H1 (cell line): ENCODE data around the gene MACROD1. TPM values are rescaled to one million over a fixed set of nuclear protein-coding genes. Genes with fewer than 3 reads are reported as not detected.

ENCODE experiments used
- CTCF ChIA-PET: fragments of 300-600 bp; sonication (Branson Sonifier 250); formaldehyde crosslinking; loops from one replicate; lab custom pipeline; 2021; ENCODE audit not compliant: partially characterized antibody; lab: Charles Lee
- POLR2A ChIA-PET: fragments of 300-600 bp; sonication (Branson Sonifier 250); formaldehyde crosslinking; loops from one replicate; lab custom pipeline; 2021; ENCODE audit warnings: inconsistent platforms; ENCODE audit not compliant: partially characterized antibody; lab: Charles Lee
- DNase-seq, 2 experiments: peaks; one replicate each; pipeline versions ENCODE4 v3.0.0 to v3.0.0-alpha.2; 2010 to 2022; ENCODE audit warnings: low spot score in 2 of 2, low read depth in 1 of 2, mixed read lengths in 1 of 2
- FAIRE-seq: peaks from 2 replicates; lab custom pipeline; 2011; peaks lifted over from hg19 to GRCh38; lab: Jason Lieb, UNC
- H2AFZ ChIP-seq: 2 replicates; pipeline ENCODE4 v1.8.1; 2012; ENCODE audit warnings: low read length, inconsistent platforms
- H2AK5ac ChIP-seq: 2 replicates; pipeline ENCODE4 v1.6.1; 2013; ENCODE audit warnings: low read depth, low read length
- H2BK120ac ChIP-seq: replicated peaks from 2 replicates; pipeline ENCODE3; 2013; ENCODE audit warnings: low read depth, low read length, inconsistent platforms
- H2BK12ac ChIP-seq: 2 replicates; pipeline ENCODE4 v1.6.1; 2013; ENCODE audit warnings: low read depth, low read length
- H2BK15ac ChIP-seq: 2 replicates; pipeline ENCODE4 v1.6.1; 2013; ENCODE audit warnings: low read length
- H2BK20ac ChIP-seq: 2 replicates; pipeline ENCODE4 v1.6.1; 2013; ENCODE audit warnings: low read length
- H2BK5ac ChIP-seq: 2 replicates; pipeline ENCODE4 v1.6.1; 2013; ENCODE audit warnings: low read depth, low read length
- H3K14ac ChIP-seq: 2 replicates; pipeline ENCODE4 v1.6.1; 2013; ENCODE audit warnings: inconsistent platforms; ENCODE audit not compliant: insufficient read length
- H3K18ac ChIP-seq: 2 replicates; pipeline ENCODE4 v1.6.1; 2013; ENCODE audit warnings: low read length; ENCODE audit errors: extremely low read depth
- H3K23ac ChIP-seq: 2 replicates; pipeline ENCODE4 v1.6.1; 2013; ENCODE audit warnings: inconsistent platforms; ENCODE audit not compliant: insufficient read length
- H3K23me2 ChIP-seq: 2 replicates; pipeline ENCODE4 v1.6.1; 2013; ENCODE audit warnings: low read depth, low read length
- H3K27ac ChIP-seq: 2 replicates; pipeline ENCODE4 v1.6.1; 2011; ENCODE audit warnings: low read depth, low read length, inconsistent platforms
- H3K27me3 ChIP-seq, 4 experiments: replicated peaks in 1 of 4; 1 replicate in 1 of 4; 2 replicates in 3 of 4; pipeline versions ENCODE4 v1.6.1 to v1.8.1; 2011 to 2013; ENCODE audit warnings: low read length in 3 of 4, mild to moderate bottlenecking in 3 of 4, inconsistent platforms in 2 of 4, mixed read lengths in 2 of 4, moderate library complexity in 1 of 4; ENCODE audit not compliant: control insufficient read depth in 3 of 4, insufficient read depth in 3 of 4; ENCODE audit errors: extremely low read depth in 1 of 4
- H3K36me3 ChIP-seq, 4 experiments: 2 replicates each; pipeline versions ENCODE4 v1.6.1 to v1.8.1; 2011 to 2013; ENCODE audit warnings: mild to moderate bottlenecking in 4 of 4, low read length in 3 of 4, moderate library complexity in 2 of 4, control low read depth in 1 of 4, inconsistent platforms in 1 of 4; ENCODE audit not compliant: insufficient read depth in 4 of 4, control insufficient read depth in 2 of 4
- H3K4ac ChIP-seq: replicated peaks from 2 replicates; pipeline ENCODE3; 2013; ENCODE audit warnings: low read length, low read depth, mixed read lengths, inconsistent platforms; ENCODE audit not compliant: insufficient read length
- H3K4me1 ChIP-seq, 4 experiments: replicated peaks in 1 of 4; 1 replicate in 1 of 4; 2 replicates in 3 of 4; pipeline versions ENCODE4 v1.6.1 to v1.8.1; 2011 to 2013; ENCODE audit warnings: low read length in 3 of 4, inconsistent platforms in 2 of 4, mixed read lengths in 1 of 4; ENCODE audit not compliant: insufficient read depth in 4 of 4, control insufficient read depth in 3 of 4
- H3K4me2 ChIP-seq, 2 experiments: 2 replicates each; pipeline versions ENCODE4 v1.6.1 to v1.8.1; 2011 to 2013; ENCODE audit warnings: low read depth in 2 of 2, low read length in 2 of 2, control low read depth in 1 of 2, inconsistent platforms in 1 of 2, mild to moderate bottlenecking in 1 of 2; ENCODE audit not compliant: insufficient read depth in 1 of 2
- H3K4me3 ChIP-seq, 4 experiments: fragments of 200-600, 300-600 bp in 1 of 4; sonication (generic), shearing (Covaris generic), sonication (Bioruptor Twin) in 1 of 4; 2 replicates each; pipeline versions ENCODE4 v1.5.1 to v1.8.1; 2011 to 2016; ENCODE audit warnings: low read length in 4 of 4, low read depth in 3 of 4, control low read depth in 2 of 4, inconsistent platforms in 2 of 4, mild to moderate bottlenecking in 2 of 4, mixed read lengths in 1 of 4, moderate library complexity in 1 of 4; ENCODE audit not compliant: insufficient read depth in 2 of 4; ENCODE audit errors: extremely low read depth in 1 of 4
- H3K56ac ChIP-seq: replicated peaks from 2 replicates; pipeline ENCODE3; 2013; ENCODE audit warnings: low read depth, mild to moderate bottlenecking, mixed read lengths, low read length, inconsistent platforms; ENCODE audit not compliant: insufficient read length
- H3K79me1 ChIP-seq: 2 replicates; pipeline ENCODE4 v1.6.1; 2013; ENCODE audit warnings: low read depth, low read length, control low read depth
- H3K79me2 ChIP-seq, 2 experiments: 2 replicates each; pipeline versions ENCODE4 v1.6.1 to v1.8.1; 2012 to 2013; ENCODE audit warnings: low read length in 2 of 2, mild to moderate bottlenecking in 2 of 2, inconsistent platforms in 1 of 2; ENCODE audit not compliant: insufficient read depth in 2 of 2, control insufficient read depth in 1 of 2
- H3K9ac ChIP-seq, 4 experiments: replicated peaks in 1 of 4; 1 replicate in 1 of 4; 2 replicates in 3 of 4; pipeline versions ENCODE4 v1.6.1 to v1.8.1; 2011 to 2013; ENCODE audit warnings: low read depth in 3 of 4, low read length in 3 of 4, control low read depth in 2 of 4, mild to moderate bottlenecking in 2 of 4, moderate library complexity in 2 of 4, inconsistent platforms in 1 of 4; ENCODE audit errors: extremely low read depth in 1 of 4
- H3K9me3 ChIP-seq, 2 experiments: 2 replicates each; pipeline versions ENCODE4 v1.6.1 to v1.8.1; 2012 to 2013; ENCODE audit warnings: mild to moderate bottlenecking in 2 of 2, moderate library complexity in 2 of 2, control low read depth in 1 of 2, inconsistent platforms in 1 of 2, low read depth in 1 of 2, low read length in 1 of 2, mixed read lengths in 1 of 2; ENCODE audit not compliant: insufficient read depth in 2 of 2
- H4K20me1 ChIP-seq, 2 experiments: replicated peaks in 1 of 2; 2 replicates each; pipeline versions ENCODE3 to v1.8.1; 2011 to 2013; ENCODE audit warnings: inconsistent platforms in 2 of 2, low read length in 2 of 2, mild to moderate bottlenecking in 1 of 2; ENCODE audit not compliant: insufficient read depth in 2 of 2, control insufficient read depth in 1 of 2
- H4K5ac ChIP-seq: 2 replicates; pipeline ENCODE4 v1.6.1; 2013; ENCODE audit warnings: low read length, low read depth, mixed read lengths, inconsistent platforms; ENCODE audit not compliant: insufficient read length
- H4K8ac ChIP-seq: 2 replicates; pipeline ENCODE4 v1.8.0; 2013; ENCODE audit warnings: mild to moderate bottlenecking, moderate library complexity, low read length, inconsistent platforms; ENCODE audit not compliant: insufficient read depth; ENCODE audit errors: extremely low read depth
- H4K91ac ChIP-seq: replicated peaks from 2 replicates; pipeline ENCODE3; 2013; ENCODE audit warnings: low read length, mixed read lengths, inconsistent platforms; ENCODE audit not compliant: insufficient read length
- KDM1A ChIP-seq: fragments of 200-600, 300-600 bp; sonication (generic); IDR thresholded peaks from 2 replicates; pipeline ENCODE4 v1.7.1; 2016; ENCODE audit warnings: mild to moderate bottlenecking, low read length, borderline replicate concordance
- NANOG ChIP-seq: IDR thresholded peaks from 2 replicates; pipeline ENCODE4 v1.6.1; 2011; ENCODE audit warnings: low read length, low read depth, mild to moderate bottlenecking, inconsistent platforms; ENCODE audit not compliant: insufficient read depth, poor library complexity, severe bottlenecking
- RAD21 ChIP-seq, 2 experiments: IDR thresholded peaks in 1 of 2; conservative IDR thresholded peaks in 1 of 2; 2 replicates each; pipeline ENCODE4 v1.6.1; 2011; ENCODE audit warnings: low read depth in 2 of 2, low read length in 2 of 2, improper control_type of control experiment in 1 of 2, inconsistent platforms in 1 of 2, mild to moderate bottlenecking in 1 of 2, moderate library complexity in 1 of 2
- SAP30 ChIP-seq: fragments of 300-600 bp; sonication (generic); IDR thresholded peaks from 2 replicates; pipeline ENCODE4 v1.7.1; 2012; ENCODE audit warnings: low read length, moderate library complexity, mild to moderate bottlenecking, inconsistent platforms; ENCODE audit not compliant: insufficient read depth, insufficient replicate concordance
- SIN3A ChIP-seq, 2 experiments: IDR thresholded peaks in 1 of 2; conservative IDR thresholded peaks in 1 of 2; 2 replicates each; pipeline ENCODE4 v1.6.1; 2011 to 2012; ENCODE audit warnings: low read length in 2 of 2, improper control_type of control experiment in 1 of 2, low read depth in 1 of 2, mild to moderate bottlenecking in 1 of 2
- SIRT6 ChIP-seq: IDR thresholded peaks from one replicate; pipeline ENCODE4 v1.7.1; 2012; ENCODE audit warnings: low read length, inconsistent platforms
- SP2 ChIP-seq: IDR thresholded peaks from 2 replicates; pipeline ENCODE4 v1.6.1; 2012; ENCODE audit warnings: mild to moderate bottlenecking, low read length, inconsistent platforms
- SP4 ChIP-seq: IDR thresholded peaks from 2 replicates; pipeline ENCODE4 v1.6.1; 2012; ENCODE audit warnings: low read length, inconsistent platforms
- TAF1 ChIP-seq: IDR thresholded peaks from 2 replicates; pipeline ENCODE4 v1.6.1; 2011; ENCODE audit warnings: mild to moderate bottlenecking, low read depth, low read length
- TAF7 ChIP-seq: optimal IDR thresholded peaks from 2 replicates; pipeline ENCODE3; 2011; ENCODE audit warnings: low read depth, mild to moderate bottlenecking, inconsistent platforms, low read length, moderate library complexity, borderline replicate concordance
- WGBS, 2 experiments: shearing (Covaris generic) in 1 of 2; methylation state at CpG; one replicate each; pipeline versions ENCODE4 v1.1.6 to v1.1.7; 2013 to 2015; ENCODE audit warnings: low lambda C conversion rate in 2 of 2, mixed read lengths in 2 of 2, inconsistent platforms in 1 of 2, low coverage in 1 of 2, missing lambda C conversion rate in 1 of 2; ENCODE audit not compliant: insufficient replicate concordance in 2 of 2, insufficient coverage in 1 of 2, insufficient read length in 1 of 2; ENCODE audit errors: extremely low coverage in 1 of 2, missing lambda C conversion rate in 1 of 2; 5-methylcytosine and 5-hydroxymethylcytosine counted together
- polyA plus RNA-seq, 7 experiments: library from polyadenylated mRNA; depleted of rRNA in 3 of 7; stranded (reverse) in 5 of 7; unstranded in 2 of 7; fragments of >200 nt in 5 of 7; fragments of 200-250 nt in 2 of 7; gene quantifications; 1 replicate in 5 of 7; 2 replicates in 1 of 7; 4 replicates in 1 of 7; pipeline versions ENCODE4 v1.2.1 to v1.2.3, GENCODE V29; 2011 to 2013; ENCODE audit warnings: missing spikeins in 2 of 7, mixed read lengths in 2 of 7
- total RNA-seq: library from RNA; stranded (reverse); fragmentation: NEBNext Ultra II Directional; extraction: Animal tissue kit (Norgen Biotek cat#: 25700); gene quantifications from 2 replicates; pipeline ENCODE4 v1.2.1, GENCODE V29; 2021
- TF ChIP-seq, protein P1 (sequence below): IDR thresholded peaks from 2 replicates; pipeline ENCODE4 v1.6.1; 2012; ENCODE audit warnings: inconsistent platforms

MACROD1 gene
- total and polyA plus RNA-seq, 2 of the 8 experiments (the other 6 are each of a cell fraction or from before 2014, with no cell fraction given) = 19.5 to 34.1 TPM

- no peak overlapping the region for H3K4me2 ChIP-seq
- H3K56ac ChIP-seq = no peak overlapping the region
- no peak overlapping the region for H2BK5ac ChIP-seq
- no peak overlapping the region for H3K27ac ChIP-seq
- H2BK20ac ChIP-seq = no peak overlapping the region
- no peak overlapping the region for H2BK15ac ChIP-seq
- H3K36me3 ChIP-seq = peaks cover 13 to 25% (median 17%) of the 10 kb centered on the region in 4 experiments
- DNase-seq (no peak), FAIRE-seq (no peak)
- no peak overlapping the region for H2AFZ ChIP-seq
- H3K4ac ChIP-seq = no peak overlapping the region
- CTCF ChIA-PET = interaction anchor here (1.1 to 7.4 kb wide), 12 partner anchors 10 to 202 kb away, joined by 3 to 64 read pairs (median 4); partner anchors contain the start of genes DNAJC4, NUDT22, PLCB3 and TRPT1
- H4K8ac ChIP-seq = peak overlapping the region; percentile 71; the same call in 1 of the 2 replicates
- POLR2A ChIA-PET = interaction anchor here (0.6 to 18.4 kb wide), 6 partner anchors 12 to 42 kb away, joined by 3 to 253 read pairs (median 6); partner anchors contain the start of genes NUDT22, PLCB3, STIP1 and TRPT1
- no peak overlapping the region for H2AK5ac ChIP-seq
- no peak overlapping the region for H2BK120ac ChIP-seq
- H3K14ac ChIP-seq = no peak overlapping the region
- H3K79me2 ChIP-seq = no peaks in the 10 kb centered on the region
- WGBS, 2 experiments = 86% methylated on average over 18 of the region's 18 CpGs; no CpG with 5 or more reads in 1 of the 2 experiments
- H4K5ac ChIP-seq = no peak overlapping the region
- no peak overlapping the region for H3K4me3 ChIP-seq
- H3K18ac ChIP-seq = no peak overlapping the region
- no peak overlapping the region for H4K91ac ChIP-seq
- H3K23me2 ChIP-seq = no peaks in the 10 kb centered on the region
- H2BK12ac ChIP-seq = no peak overlapping the region
- H3K23ac ChIP-seq = no peak overlapping the region
- no peaks in the 10 kb centered on the region for H3K9me3 ChIP-seq
- H3K4me1 ChIP-seq = peaks cover 0 to 5% (median 0%) of the 10 kb centered on the region in 4 experiments; a peak in 3 of 7 replicates
- no peaks in the 10 kb centered on the region; a peak in 1 of 7 replicates for H3K27me3 ChIP-seq
- no peak overlapping the region for H3K9ac ChIP-seq
- H3K79me1 ChIP-seq = no peaks in the 10 kb centered on the region
- H4K20me1 ChIP-seq = peaks cover 3 to 9% of the 10 kb centered on the region in 2 experiments
- TF ChIP-seq KDM1A = no peak
- no peak for TF ChIP-seq NANOG
- TF ChIP-seq, protein P1, sequence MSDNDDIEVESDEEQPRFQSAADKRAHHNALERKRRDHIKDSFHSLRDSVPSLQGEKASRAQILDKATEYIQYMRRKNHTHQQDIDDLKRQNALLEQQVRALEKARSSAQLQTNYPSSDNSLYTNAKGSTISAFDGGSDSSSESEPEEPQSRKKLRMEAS = no peak
- no peak for TF ChIP-seq TAF7
- no peak for TF ChIP-seq SP4
- TF ChIP-seq SP2 = no peak
- no peak for TF ChIP-seq RAD21 (IDR thresholded peaks at IDR 0.05 in 1 of 2, conservative IDR thresholded peaks at IDR 0.05 in 1 of 2; ENCODE audit: low read depth in 2 of 2, low read length in 2 of 2)
- no peak for TF ChIP-seq SIRT6
- no peak for TF ChIP-seq SIN3A (conservative IDR thresholded peaks at IDR 0.05 in 1 of 2, IDR thresholded peaks at IDR 0.05 in 1 of 2; ENCODE audit: low read depth in 1 of 2, low read length in 2 of 2)
- no peak for TF ChIP-seq TAF1
- TF ChIP-seq SAP30 = no peak
Measured at GRCh38 chr11:64208796-64209562, 43.1 kb upstream of the MACROD1 start.
